ENCODE measurements around the gene ASCL5.

GRCh38 chr1:201077736-201078135, 49.2 kb downstream of the ASCL5 start:
- TF ChIP-seq POLR2A (IDR thresholded peaks at IDR 0.05): no peak
- no peak for TF ChIP-seq CTCF (IDR thresholded peaks at IDR 0.05)
